GM12878 (cell line): Measurements from ENCODE around the gene CETN1. TPM values are rescaled to one million over a fixed set of nuclear protein-coding genes. Genes with fewer than 3 reads are reported as not detected.

Experiments
- ATAC-seq: fragments of 200-7000 bp; cut with Tn5 transposase; 3 replicates; pipeline ENCODE4 v1.9.1; 2020; ENCODE audit warnings: mild to moderate bottlenecking, moderate library complexity
- BruUV-seq: library from RNA; stranded (reverse); fragments of 400-500 nt; replicated peaks from 2 replicates; lab custom pipeline; 2021; lab: Mats Ljungman, UMichigan
- CTCF ChIA-PET: fragments of 300-600 bp; sonication (Branson Sonifier 250); formaldehyde crosslinking; extraction: SDS; loops from one replicate; lab custom pipeline; 2021; ENCODE audit warnings: inconsistent platforms; lab: Yijun Ruan, JAX
- POLR2A ChIA-PET: fragments of 350-600 bp; formaldehyde crosslinking; extraction: SDS; loops from one replicate; lab custom pipeline; 2021; ENCODE audit warnings: inconsistent platforms; lab: Charles Lee
- RAD21 ChIA-PET: fragments of 300-600 bp; sonication (Branson Sonifier 250); formaldehyde crosslinking; loops from one replicate; lab custom pipeline; 2023; ENCODE audit warnings: antibody characterized with exemption; ENCODE audit not compliant: unreplicated experiment; lab: Charles Lee
- SMC1A ChIA-PET: fragments of 300-600 bp; sonication (Branson Sonifier 250); formaldehyde crosslinking; loops from one replicate; lab custom pipeline; 2023; ENCODE audit not compliant: unreplicated experiment, uncharacterized antibody; lab: Charles Lee
- DNase-seq: peaks from one replicate; pipeline ENCODE4 v3.0.0-alpha.2; 2011; ENCODE audit warnings: low read depth, low spot score
- FAIRE-seq: peaks from 3 replicates; lab custom pipeline; 2011; peaks lifted over from hg19 to GRCh38; lab: Jason Lieb, UNC
- H2AFZ ChIP-seq: 2 replicates; pipeline ENCODE4 v1.6.0; 2011; ENCODE audit warnings: low read depth, low read length, control low read depth; ENCODE audit not compliant: control insufficient read depth
- H3K27ac ChIP-seq: 2 replicates; pipeline ENCODE4 v1.5.1; 2011; ENCODE audit warnings: control low read depth; ENCODE audit not compliant: control insufficient read depth, insufficient read depth
- H3K27me3 ChIP-seq, 2 experiments: replicated peaks in 1 of 2; 2 replicates each; pipeline versions ENCODE4 v1.6.0 to v1.6.1; 2011; ENCODE audit warnings: low read length in 1 of 2; ENCODE audit not compliant: control insufficient read depth in 2 of 2, insufficient read depth in 2 of 2
- H3K36me3 ChIP-seq, 2 experiments: 2 replicates each; pipeline ENCODE4 v1.5.1; 2011; ENCODE audit warnings: low read length in 1 of 2; ENCODE audit not compliant: control insufficient read depth in 2 of 2, insufficient read depth in 2 of 2
- H3K4me1 ChIP-seq: 2 replicates; pipeline ENCODE4 v1.6.1; 2011; ENCODE audit warnings: mild to moderate bottlenecking, low read length, moderate library complexity, mixed read lengths; ENCODE audit not compliant: control insufficient read depth, insufficient read depth
- H3K4me2 ChIP-seq: 2 replicates; pipeline ENCODE4 v1.6.0; 2011; ENCODE audit warnings: control low read depth; ENCODE audit not compliant: control insufficient read depth, insufficient read depth
- H3K4me3 ChIP-seq: fragments of 200-600 bp; sonication (generic); 2 replicates; pipeline ENCODE4 v1.5.1; 2016
- H3K79me2 ChIP-seq: 2 replicates; pipeline ENCODE4 v1.6.0; 2011; ENCODE audit warnings: low read length; ENCODE audit not compliant: control insufficient read depth, insufficient read depth
- H3K9ac ChIP-seq: 2 replicates; pipeline ENCODE4 v1.8.0; 2011; ENCODE audit warnings: low read length, control low read depth, mixed read lengths; ENCODE audit not compliant: control insufficient read depth, insufficient read depth
- H3K9me3 ChIP-seq: replicated peaks from 3 replicates; pipeline ENCODE4 v1.5.1; 2011; ENCODE audit warnings: mild to moderate bottlenecking, low read length; ENCODE audit not compliant: control insufficient read depth, insufficient read depth
- H4K20me1 ChIP-seq: 2 replicates; pipeline ENCODE4 v1.6.0; 2011; ENCODE audit not compliant: control insufficient read depth, insufficient read depth
- BRCA1 ChIP-seq: IDR thresholded peaks from 2 replicates; pipeline ENCODE4 v1.6.1; 2011; ENCODE audit warnings: low read depth, low read length, improper control_type of control experiment
- CREB1 ChIP-seq: IDR thresholded peaks from 2 replicates; pipeline ENCODE4 v1.6.1; 2012; ENCODE audit warnings: low read depth, mild to moderate bottlenecking, inconsistent platforms
- POU2F2 ChIP-seq: IDR thresholded peaks from 3 replicates; pipeline ENCODE4 v1.6.1; 2011; ENCODE audit warnings: low read depth, mild to moderate bottlenecking, low read length, borderline replicate concordance
- SIX5 ChIP-seq: IDR thresholded peaks from 2 replicates; pipeline ENCODE4 v1.6.1; 2011; ENCODE audit warnings: mild to moderate bottlenecking, low read depth, low read length, moderate library complexity; ENCODE audit not compliant: severe bottlenecking
- STAT1 ChIP-seq: fragments of 450-650 bp; conservative IDR thresholded peaks from 2 replicates; pipeline ENCODE4 v1.6.1; 2014; ENCODE audit warnings: antibody characterized with exemption, mild to moderate bottlenecking
- SUPT20H ChIP-seq: IDR thresholded peaks from 2 replicates; pipeline ENCODE4 v1.6.1; 2011; ENCODE audit warnings: low read depth, mild to moderate bottlenecking, low read length, moderate library complexity, borderline replicate concordance; ENCODE audit not compliant: control insufficient read depth
- WRNIP1 ChIP-seq: IDR thresholded peaks from 2 replicates; pipeline ENCODE4 v1.6.1; 2011; ENCODE audit warnings: low read depth, low read length, improper control_type of control experiment, borderline replicate concordance
- WGBS: methylation state at CpG from one replicate; pipeline ENCODE4 v1.1.6; 2016; ENCODE audit warnings: low lambda C conversion rate; ENCODE audit not compliant: insufficient replicate concordance, insufficient coverage; ENCODE audit errors: missing lambda C conversion rate; 5-methylcytosine and 5-hydroxymethylcytosine counted together
- in situ Hi-C: fragments of 300-500 bp; cut with MboI; formaldehyde crosslinking; loops from 9 replicates; pipeline ENCODE4 v1.14.3; 2018; ENCODE audit warnings: mixed read lengths
- intact Hi-C: fragments of 100-400 bp; cut with micrococcal nuclease; formaldehyde crosslinking; loops from one replicate; pipeline ENCODE4 v1.14.2; 2022; ENCODE audit not compliant: unreplicated experiment
- polyA plus RNA-seq, 11 experiments: library from polyadenylated mRNA; depleted of rRNA in 4 of 11; unstranded in 6 of 11; stranded (reverse) in 5 of 11; fragments of >200 nt; fragmentation: Nextera tagmentation in 4 of 11; fragmentation: Illumina TruSeq in 1 of 11; extraction: Ambion mirVana in 4 of 11; extraction: Trizol in 1 of 11; gene quantifications; 1 replicate in 1 of 11; 2 replicates in 10 of 11; pipeline versions ENCODE4 v1.2.1 to v1.2.3, GENCODE V29; 2011 to 2016; ENCODE audit warnings: inconsistent platforms in 2 of 11, missing spikeins in 2 of 11, low read depth in 1 of 11
- total RNA-seq, 4 experiments: library from RNA; depleted of rRNA in 3 of 4; stranded (reverse); fragments of >200 nt in 3 of 4; fragmentation: Illumina TruSeq in 1 of 4; extraction: Trizol in 1 of 4; gene quantifications; 2 replicates each; pipeline versions ENCODE4 v1.2.1 to v1.2.3, GENCODE V29; 2013 to 2021
- TF ChIP-seq, protein P1 (sequence below): fragments of 450-650 bp; IDR thresholded peaks from 2 replicates; pipeline ENCODE4 v1.6.1; 2017; ENCODE audit warnings: low read depth, mild to moderate bottlenecking, moderate library complexity
- TF ChIP-seq, protein P2 (sequence below): fragments of 450-650 bp; IDR thresholded peaks from 2 replicates; pipeline ENCODE4 v1.6.1; 2018; ENCODE audit warnings: borderline replicate concordance, mild to moderate bottlenecking; ENCODE audit not compliant: partially characterized antibody
- TF ChIP-seq, protein P3 (sequence below): fragments of 450-650 bp; IDR thresholded peaks from 2 replicates; pipeline ENCODE4 v1.6.1; 2017; ENCODE audit warnings: mild to moderate bottlenecking, moderate library complexity

Gene CETN1
- total and polyA plus RNA-seq, 10 of the 15 experiments (the other 5 are each of a cell fraction or from before 2014, with no cell fraction given), result not detected

DNA sequence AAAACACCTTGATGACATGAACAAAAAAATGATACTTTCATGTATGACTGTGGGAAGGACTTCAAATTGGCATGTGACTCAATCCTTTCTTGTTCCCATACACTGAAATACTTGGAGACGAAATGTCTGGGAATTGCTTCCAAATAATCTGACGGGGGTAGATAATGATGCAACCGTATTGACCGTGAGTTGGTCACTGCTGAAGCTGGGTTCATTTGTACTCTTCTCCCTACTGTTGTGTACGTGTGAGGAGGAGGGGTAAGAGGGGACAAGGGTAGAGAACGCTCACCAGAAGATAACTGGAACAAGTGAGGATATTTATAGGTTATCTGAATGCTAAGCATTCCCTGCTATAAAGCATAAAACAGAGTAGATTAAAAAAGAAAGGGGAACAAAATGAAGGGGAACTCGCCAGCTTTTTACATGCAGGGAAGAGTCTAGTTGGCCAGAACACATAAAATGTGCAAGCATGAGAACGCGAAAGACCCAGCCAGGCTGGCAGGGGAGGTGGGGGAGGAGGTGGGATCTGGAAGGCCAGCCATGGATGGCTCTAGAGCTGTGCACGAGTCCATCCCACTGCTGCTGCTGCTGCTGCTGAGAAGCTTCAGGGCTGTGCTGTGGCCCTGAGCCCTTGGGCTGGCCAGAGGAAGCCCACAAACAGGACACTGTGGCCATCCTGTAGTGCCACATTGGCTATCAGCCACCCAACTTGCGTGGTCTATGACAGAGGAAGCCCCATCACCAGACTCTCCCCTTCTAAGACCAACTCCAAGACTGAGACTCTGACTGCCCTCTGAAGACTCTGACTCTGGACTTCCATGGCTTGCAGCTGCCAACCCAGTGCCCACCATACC is 15.2 kb upstream of the CETN1 start (continued):
- TF ChIP-seq, protein P1, sequence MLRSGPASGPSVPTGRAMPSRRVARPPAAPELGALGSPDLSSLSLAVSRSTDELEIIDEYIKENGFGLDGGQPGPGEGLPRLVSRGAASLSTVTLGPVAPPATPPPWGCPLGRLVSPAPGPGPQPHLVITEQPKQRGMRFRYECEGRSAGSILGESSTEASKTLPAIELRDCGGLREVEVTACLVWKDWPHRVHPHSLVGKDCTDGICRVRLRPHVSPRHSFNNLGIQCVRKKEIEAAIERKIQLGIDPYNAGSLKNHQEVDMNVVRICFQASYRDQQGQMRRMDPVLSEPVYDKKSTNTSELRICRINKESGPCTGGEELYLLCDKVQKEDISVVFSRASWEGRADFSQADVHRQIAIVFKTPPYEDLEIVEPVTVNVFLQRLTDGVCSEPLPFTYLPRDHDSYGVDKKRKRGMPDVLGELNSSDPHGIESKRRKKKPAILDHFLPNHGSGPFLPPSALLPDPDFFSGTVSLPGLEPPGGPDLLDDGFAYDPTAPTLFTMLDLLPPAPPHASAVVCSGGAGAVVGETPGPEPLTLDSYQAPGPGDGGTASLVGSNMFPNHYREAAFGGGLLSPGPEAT, result no peak
- TF ChIP-seq WRNIP1 (no peak), BRCA1 (no peak), STAT1 (no peak)
- TF ChIP-seq, protein P2, sequence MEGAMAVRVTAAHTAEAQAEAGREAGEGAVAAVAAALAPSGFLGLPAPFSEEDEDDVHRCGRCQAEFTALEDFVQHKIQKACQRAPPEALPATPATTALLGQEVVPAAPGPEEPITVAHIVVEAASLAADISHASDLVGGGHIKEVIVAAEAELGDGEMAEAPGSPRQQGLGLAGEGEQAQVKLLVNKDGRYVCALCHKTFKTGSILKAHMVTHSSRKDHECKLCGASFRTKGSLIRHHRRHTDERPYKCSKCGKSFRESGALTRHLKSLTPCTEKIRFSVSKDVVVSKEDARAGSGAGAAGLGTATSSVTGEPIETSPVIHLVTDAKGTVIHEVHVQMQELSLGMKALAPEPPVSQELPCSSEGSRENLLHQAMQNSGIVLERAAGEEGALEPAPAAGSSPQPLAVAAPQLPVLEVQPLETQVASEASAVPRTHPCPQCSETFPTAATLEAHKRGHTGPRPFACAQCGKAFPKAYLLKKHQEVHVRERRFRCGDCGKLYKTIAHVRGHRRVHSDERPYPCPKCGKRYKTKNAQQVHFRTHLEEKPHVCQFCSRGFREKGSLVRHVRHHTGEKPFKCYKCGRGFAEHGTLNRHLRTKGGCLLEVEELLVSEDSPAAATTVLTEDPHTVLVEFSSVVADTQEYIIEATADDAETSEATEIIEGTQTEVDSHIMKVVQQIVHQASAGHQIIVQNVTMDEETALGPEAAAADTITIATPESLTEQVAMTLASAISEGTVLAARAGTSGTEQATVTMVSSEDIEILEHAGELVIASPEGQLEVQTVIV, result no peak

DNA sequence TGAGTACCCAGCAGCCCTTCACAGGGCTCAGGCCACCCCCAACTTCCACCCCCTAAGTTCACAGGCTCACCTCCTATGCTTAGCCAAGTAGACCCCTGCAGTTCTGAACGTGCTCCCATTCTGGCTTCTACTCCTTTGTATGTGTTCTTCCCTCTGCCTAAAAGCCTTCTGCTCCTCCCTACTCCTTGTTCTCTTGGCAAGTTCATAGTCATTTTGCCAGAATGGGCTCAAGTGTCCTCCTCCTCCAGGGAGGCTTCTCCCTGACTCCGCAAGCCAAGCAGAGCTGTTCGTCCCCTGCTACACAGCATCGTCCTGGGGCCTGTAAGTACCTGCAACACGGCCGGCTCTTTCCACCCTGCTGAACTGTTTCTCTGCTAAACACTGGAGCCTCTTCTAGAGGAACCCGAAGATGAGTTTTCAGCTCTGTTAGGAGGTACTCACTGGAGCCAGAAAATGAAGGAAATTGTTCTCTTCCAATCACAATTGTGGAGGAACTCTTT is 14.6 kb upstream of the CETN1 start:
- TF ChIP-seq, protein P3, sequence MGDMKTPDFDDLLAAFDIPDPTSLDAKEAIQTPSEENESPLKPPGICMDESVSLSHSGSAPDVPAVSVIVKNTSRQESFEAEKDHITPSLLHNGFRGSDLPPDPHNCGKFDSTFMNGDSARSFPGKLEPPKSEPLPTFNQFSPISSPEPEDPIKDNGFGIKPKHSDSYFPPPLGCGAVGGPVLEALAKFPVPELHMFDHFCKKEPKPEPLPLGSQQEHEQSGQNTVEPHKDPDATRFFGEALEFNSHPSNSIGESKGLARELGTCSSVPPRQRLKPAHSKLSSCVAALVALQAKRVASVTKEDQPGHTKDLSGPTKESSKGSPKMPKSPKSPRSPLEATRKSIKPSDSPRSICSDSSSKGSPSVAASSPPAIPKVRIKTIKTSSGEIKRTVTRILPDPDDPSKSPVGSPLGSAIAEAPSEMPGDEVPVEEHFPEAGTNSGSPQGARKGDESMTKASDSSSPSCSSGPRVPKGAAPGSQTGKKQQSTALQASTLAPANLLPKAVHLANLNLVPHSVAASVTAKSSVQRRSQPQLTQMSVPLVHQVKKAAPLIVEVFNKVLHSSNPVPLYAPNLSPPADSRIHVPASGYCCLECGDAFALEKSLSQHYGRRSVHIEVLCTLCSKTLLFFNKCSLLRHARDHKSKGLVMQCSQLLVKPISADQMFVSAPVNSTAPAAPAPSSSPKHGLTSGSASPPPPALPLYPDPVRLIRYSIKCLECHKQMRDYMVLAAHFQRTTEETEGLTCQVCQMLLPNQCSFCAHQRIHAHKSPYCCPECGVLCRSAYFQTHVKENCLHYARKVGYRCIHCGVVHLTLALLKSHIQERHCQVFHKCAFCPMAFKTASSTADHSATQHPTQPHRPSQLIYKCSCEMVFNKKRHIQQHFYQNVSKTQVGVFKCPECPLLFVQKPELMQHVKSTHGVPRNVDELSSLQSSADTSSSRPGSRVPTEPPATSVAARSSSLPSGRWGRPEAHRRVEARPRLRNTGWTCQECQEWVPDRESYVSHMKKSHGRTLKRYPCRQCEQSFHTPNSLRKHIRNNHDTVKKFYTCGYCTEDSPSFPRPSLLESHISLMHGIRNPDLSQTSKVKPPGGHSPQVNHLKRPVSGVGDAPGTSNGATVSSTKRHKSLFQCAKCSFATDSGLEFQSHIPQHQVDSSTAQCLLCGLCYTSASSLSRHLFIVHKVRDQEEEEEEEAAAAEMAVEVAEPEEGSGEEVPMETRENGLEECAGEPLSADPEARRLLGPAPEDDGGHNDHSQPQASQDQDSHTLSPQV, result no peak
- TF ChIP-seq SIX5 (no peak), POU2F2 (no peak), SUPT20H (no peak), CREB1 (no peak)
- ATAC-seq, result no peak
- intact Hi-C loops (no loop called here), in situ Hi-C loops (no loop called here)
- CTCF ChIA-PET, result no interaction called here
- no peak overlapping the region for H3K4me3 ChIP-seq
- no peak overlapping the region for H3K9ac ChIP-seq
- H2AFZ ChIP-seq, result no peak overlapping the region
- H3K4me1 ChIP-seq, result no peaks in the 10 kb centered on the region
- H3K27me3 ChIP-seq, result no peaks in the 10 kb centered on the region; a peak in 2 of 4 replicates
- RAD21 ChIA-PET, result no interaction called here
- no TSS peak for BruUV-seq
- H3K4me2 ChIP-seq, result no peak overlapping the region
- H3K9me3 ChIP-seq, result no peaks in the 10 kb centered on the region
- POLR2A ChIA-PET, result no interaction called here
- H4K20me1 ChIP-seq, result no peaks in the 10 kb centered on the region
- H3K79me2 ChIP-seq, result no peaks in the 10 kb centered on the region
- no peak for FAIRE-seq
- SMC1A ChIA-PET, result no interaction called here
- 33% methylated on average over 7 of the region's 7 CpGs for WGBS
- H3K27ac ChIP-seq, result no peak overlapping the region
- no peaks in the 10 kb centered on the region for H3K36me3 ChIP-seq
- DNase-seq, result no peak
